ENCODE data around the gene CEMP1. TPM values are rescaled to one million over a fixed set of nuclear protein-coding genes. Genes with fewer than 3 reads are reported as not detected.

The CEMP1 gene
- total RNA-seq, 2 experiments from 2014 or later: not detected

Small RNA genes lying within 50 kb of the gene (microRNA-seq; reads per million reads assigned to microRNA genes)
- gene MIR3178: not detected

Other genes starting within 250 kb of the CEMP1 start
- gene ABCA3, start 190.7 kb downstream of the CEMP1 start, total RNA-seq: 10 to 100 TPM in 1 of 2 experiments, 1 to 10 TPM in 1; 6.4 to 10.9 TPM
- gene CCNF, start 102.0 kb downstream of the CEMP1 start, total RNA-seq: 100 to 1,000 TPM in 1 of 2 experiments, 10 to 100 TPM in 1; 84.2 to 103 TPM
- gene TEDC2, start 71.3 kb downstream of the CEMP1 start, total RNA-seq: 10 to 100 TPM; 24.9 to 27.5 TPM
- gene NTN3, start 60.1 kb downstream of the CEMP1 start, total RNA-seq: not detected
- 10 to 100 TPM; 18.7 to 23.3 TPM for gene TBC1D24, start 56.3 kb downstream of the CEMP1 start, total RNA-seq
- 100 to 1,000 TPM; 104 to 121 TPM for gene ATP6V0C, start 17.5 kb downstream of the CEMP1 start, total RNA-seq
- 10 to 100 TPM; 52.5 to 54.2 TPM for gene AMDHD2, start 11.0 kb downstream of the CEMP1 start, total RNA-seq
- gene PDPK1, start 6.6 kb upstream of the CEMP1 start, total RNA-seq: 10 to 100 TPM; 40.3 to 45.1 TPM
- 10 to 100 TPM; 34.2 to 41.7 TPM for gene KCTD5, start 151.1 kb upstream of the CEMP1 start, total RNA-seq
- 1 to 10 TPM; 1.2 to 1.7 TPM for gene PRSS27, start 188.8 kb upstream of the CEMP1 start, total RNA-seq
- 100 to 1,000 TPM; 631 to 651 TPM for gene SRRM2, start 221.2 kb upstream of the CEMP1 start, total RNA-seq
- 100 to 1,000 TPM; 260 to 318 TPM for gene ELOB, start 245.9 kb upstream of the CEMP1 start, total RNA-seq

All from activated CD8-positive, alpha-beta memory T cell treated with anti-CD3 and anti-CD28 coated beads, Interleukin-2, amount 10 ng/mL, durations not matched to agents 7 days and 5 days (primary cell).